NCI-H774 (cell line): ENCODE results near the gene HIVEP2.

Source experiments
- DNase-seq: peaks from one replicate; lab custom pipeline; 2025; lab: John Stamatoyannopoulos, UW

The HIVEP2 gene

GRCh38 chr6:142914937-142915697 is 29.9 kb downstream of the HIVEP2 start:
- no peak for DNase-seq

GRCh38 chr6:142914369-142914768 is 30.6 kb downstream of the HIVEP2 start:
- DNase-seq: no peak

GRCh38 chr6:142913511-142914047 is 31.4 kb downstream of the HIVEP2 start:
- DNase-seq: no peak

- no peak for DNase-seq
Observed at GRCh38 chr6:142913036-142913510, 31.9 kb downstream of the HIVEP2 start.

GRCh38 chr6:142912125-142912524 is 32.9 kb downstream of the HIVEP2 start:
- DNase-seq: no peak

GRCh38 chr6:142911430-142911829 is 33.5 kb downstream of the HIVEP2 start:
- DNase-seq: no peak

GRCh38 chr6:142909686-142910085 is 35.3 kb downstream of the HIVEP2 start:
- DNase-seq: no peak

- DNase-seq: no peak
Observed at GRCh38 chr6:142908235-142908634, 36.7 kb downstream of the HIVEP2 start.

GRCh38 chr6:142907544-142907943 is 37.4 kb downstream of the HIVEP2 start:
- no peak for DNase-seq

GRCh38 chr6:142906945-142907470 is 38.0 kb downstream of the HIVEP2 start:
- no peak for DNase-seq

- no peak for DNase-seq
Observed at GRCh38 chr6:142903812-142904211, 41.2 kb downstream of the HIVEP2 start.

- no peak for DNase-seq
Observed at GRCh38 chr6:142902636-142903053, 42.3 kb downstream of the HIVEP2 start.

- no peak for DNase-seq
Observed at GRCh38 chr6:142901611-142902010, 43.4 kb downstream of the HIVEP2 start.

- no peak for DNase-seq
Observed at GRCh38 chr6:142900227-142900971, 44.6 kb downstream of the HIVEP2 start.

GRCh38 chr6:142898927-142899895 is 45.8 kb downstream of the HIVEP2 start:
- DNase-seq: no peak

- DNase-seq: no peak
Observed at GRCh38 chr6:142897659-142898058, 47.3 kb downstream of the HIVEP2 start.

- DNase-seq: no peak
Observed at GRCh38 chr6:142896732-142897131, 48.2 kb downstream of the HIVEP2 start.

GRCh38 chr6:142893088-142893487 is 51.9 kb downstream of the HIVEP2 start:
- DNase-seq: no peak

GRCh38 chr6:142892254-142893021 is 52.5 kb downstream of the HIVEP2 start:
- no peak for DNase-seq

- no peak for DNase-seq
Observed at GRCh38 chr6:142891454-142891853, 53.5 kb downstream of the HIVEP2 start.

GRCh38 chr6:142888456-142888855 is 56.5 kb downstream of the HIVEP2 start:
- DNase-seq: no peak
